OCI-LY1 (cell line): ENCODE data around the gene OBSL1.

Source experiments
- H2AFZ ChIP-seq: fragments of 200-600 bp; sonication (generic), shearing (Covaris generic); 2 replicates; pipeline ENCODE4 v1.6.0; 2014; ENCODE audit warnings: antibody characterized with exemption, mild to moderate bottlenecking, low read length
- H3F3A ChIP-seq: fragments of 200-600 bp; sonication (generic), shearing (Covaris generic); 2 replicates; pipeline ENCODE4 v1.6.0; 2014; ENCODE audit warnings: mild to moderate bottlenecking, antibody characterized with exemption, low read length, moderate library complexity; ENCODE audit not compliant: insufficient read depth
- H3K27ac ChIP-seq: fragments of 200-600 bp; sonication (generic); 2 replicates; pipeline ENCODE4 v1.5.1; 2014; ENCODE audit warnings: low read length, mixed run types, mild to moderate bottlenecking, low read depth; ENCODE audit not compliant: poor library complexity, severe bottlenecking
- H3K27me3 ChIP-seq: fragments of 200-600 bp; sonication (generic); 2 replicates; pipeline ENCODE4 v1.6.0; 2014; ENCODE audit warnings: antibody characterized with exemption, mild to moderate bottlenecking, low read length, moderate library complexity; ENCODE audit not compliant: insufficient read depth
- H3K36me3 ChIP-seq: fragments of 200-600 bp; sonication (generic); 2 replicates; pipeline ENCODE4 v1.6.1; 2014; ENCODE audit warnings: mild to moderate bottlenecking, antibody characterized with exemption, low read length, moderate library complexity, mixed read lengths; ENCODE audit not compliant: insufficient read depth
- H3K4me1 ChIP-seq: fragments of 200-600 bp; sonication (generic); 2 replicates; pipeline ENCODE4 v1.5.1; 2014; ENCODE audit warnings: mild to moderate bottlenecking, low read length, moderate library complexity; ENCODE audit not compliant: insufficient read depth, severe bottlenecking
- H3K4me2 ChIP-seq: fragments of 200-600 bp; sonication (generic), shearing (Covaris generic); 2 replicates; pipeline ENCODE4 v1.6.1; 2014; ENCODE audit warnings: low read length
- H3K4me3 ChIP-seq: fragments of 200-600 bp; sonication (generic); 2 replicates; pipeline ENCODE4 v1.5.1; 2014; ENCODE audit warnings: low read length, low read depth, mild to moderate bottlenecking, mixed read lengths; ENCODE audit not compliant: poor library complexity, severe bottlenecking
- H3K79me2 ChIP-seq: fragments of 200-600 bp; shearing (Covaris generic); 2 replicates; pipeline ENCODE4 v1.6.1; 2016; ENCODE audit warnings: mixed run types, low read length, mixed read lengths; ENCODE audit not compliant: insufficient read depth
- H3K9ac ChIP-seq: fragments of 200-600 bp; sonication (generic), shearing (Covaris generic); 2 replicates; pipeline ENCODE4 v1.6.1; 2014; ENCODE audit warnings: mild to moderate bottlenecking, low read length, mixed read lengths
- H3K9me2 ChIP-seq: fragments of 200-600 bp; sonication (generic), shearing (Covaris generic); 2 replicates; pipeline ENCODE4 v1.6.1; 2014; ENCODE audit warnings: low read depth, mild to moderate bottlenecking, low read length, mixed read lengths
- H3K9me3 ChIP-seq: fragments of 200-600 bp; shearing (Covaris generic); 2 replicates; pipeline ENCODE4 v1.6.1; 2014; ENCODE audit warnings: low read length, mixed read lengths
- H4K20me1 ChIP-seq: fragments of 200-600 bp; sonication (generic), shearing (Covaris generic); 2 replicates; pipeline ENCODE4 v1.6.0; 2016; ENCODE audit warnings: mild to moderate bottlenecking, low read length; ENCODE audit not compliant: insufficient read depth
- EZH2 ChIP-seq: fragments of 200-600 bp; sonication (generic), shearing (Covaris generic); IDR thresholded peaks from 2 replicates; pipeline ENCODE4 v1.8.0; 2017; ENCODE audit warnings: borderline replicate concordance, mixed run types, mild to moderate bottlenecking, antibody characterized with exemption, low read length, moderate library complexity, mixed read lengths
- TF ChIP-seq, protein P1 (sequence below): fragments of 200-600 bp; sonication (generic), shearing (Covaris generic); IDR thresholded peaks from 2 replicates; pipeline ENCODE4 v1.5.1; 2017; ENCODE audit warnings: mild to moderate bottlenecking, antibody characterized with exemption, low read length, moderate library complexity, mixed read lengths

The OBSL1 gene

DNA sequence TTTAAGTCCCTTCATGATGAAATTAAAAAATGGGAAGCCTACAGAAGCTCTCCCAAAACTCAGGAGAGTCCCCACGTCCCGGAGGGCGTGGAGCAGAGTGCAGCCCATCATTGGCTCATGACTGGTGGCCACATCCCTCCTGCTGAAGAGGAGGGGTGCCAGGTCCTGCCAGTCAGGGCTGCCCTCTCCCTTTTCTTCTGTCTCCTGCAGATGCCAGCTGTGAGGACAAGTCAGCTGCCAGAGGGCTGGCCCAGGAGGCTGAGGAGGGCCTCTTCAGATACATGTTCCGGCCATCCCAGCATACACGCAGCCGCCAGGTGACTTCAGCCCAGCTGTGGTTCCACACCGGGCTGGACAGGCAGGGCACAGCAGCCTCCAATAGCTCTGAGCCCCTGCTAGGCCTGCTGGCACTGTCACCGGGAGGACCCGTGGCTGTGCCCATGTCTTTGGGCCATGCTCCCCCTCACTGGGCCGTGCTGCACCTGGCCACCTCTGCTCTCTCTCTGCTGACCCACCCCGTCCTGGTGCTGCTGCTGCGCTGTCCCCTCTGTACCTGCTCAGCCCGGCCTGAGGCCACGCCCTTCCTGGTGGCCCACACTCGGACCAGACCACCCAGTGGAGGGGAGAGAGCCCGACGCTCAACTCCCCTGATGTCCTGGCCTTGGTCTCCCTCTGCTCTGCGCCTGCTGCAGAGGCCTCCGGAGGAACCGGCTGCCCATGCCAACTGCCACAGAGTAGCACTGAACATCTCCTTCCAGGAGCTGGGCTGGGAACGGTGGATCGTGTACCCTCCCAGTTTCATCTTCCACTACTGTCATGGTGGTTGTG is 3.4 kb upstream of the OBSL1 start:
- no peaks in the 10 kb centered on the region for H4K20me1 ChIP-seq
- no peak for TF ChIP-seq EZH2
- TF ChIP-seq, protein P1, sequence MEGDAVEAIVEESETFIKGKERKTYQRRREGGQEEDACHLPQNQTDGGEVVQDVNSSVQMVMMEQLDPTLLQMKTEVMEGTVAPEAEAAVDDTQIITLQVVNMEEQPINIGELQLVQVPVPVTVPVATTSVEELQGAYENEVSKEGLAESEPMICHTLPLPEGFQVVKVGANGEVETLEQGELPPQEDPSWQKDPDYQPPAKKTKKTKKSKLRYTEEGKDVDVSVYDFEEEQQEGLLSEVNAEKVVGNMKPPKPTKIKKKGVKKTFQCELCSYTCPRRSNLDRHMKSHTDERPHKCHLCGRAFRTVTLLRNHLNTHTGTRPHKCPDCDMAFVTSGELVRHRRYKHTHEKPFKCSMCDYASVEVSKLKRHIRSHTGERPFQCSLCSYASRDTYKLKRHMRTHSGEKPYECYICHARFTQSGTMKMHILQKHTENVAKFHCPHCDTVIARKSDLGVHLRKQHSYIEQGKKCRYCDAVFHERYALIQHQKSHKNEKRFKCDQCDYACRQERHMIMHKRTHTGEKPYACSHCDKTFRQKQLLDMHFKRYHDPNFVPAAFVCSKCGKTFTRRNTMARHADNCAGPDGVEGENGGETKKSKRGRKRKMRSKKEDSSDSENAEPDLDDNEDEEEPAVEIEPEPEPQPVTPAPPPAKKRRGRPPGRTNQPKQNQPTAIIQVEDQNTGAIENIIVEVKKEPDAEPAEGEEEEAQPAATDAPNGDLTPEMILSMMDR: no peak
- no peak overlapping the region for H3K9ac ChIP-seq
- no peak overlapping the region for H3K4me2 ChIP-seq
- no peaks in the 10 kb centered on the region for H3K79me2 ChIP-seq
- no peaks in the 10 kb centered on the region for H3F3A ChIP-seq
- no peaks in the 10 kb centered on the region for H3K27me3 ChIP-seq
- H3K4me3 ChIP-seq: no peak overlapping the region
- H2AFZ ChIP-seq: no peak overlapping the region
- H3K9me3 ChIP-seq: no peaks in the 10 kb centered on the region
- no peaks in the 10 kb centered on the region for H3K36me3 ChIP-seq
- no peaks in the 10 kb centered on the region for H3K9me2 ChIP-seq
- H3K27ac ChIP-seq: no peak overlapping the region
- H3K4me1 ChIP-seq: no peaks in the 10 kb centered on the region

DNA sequence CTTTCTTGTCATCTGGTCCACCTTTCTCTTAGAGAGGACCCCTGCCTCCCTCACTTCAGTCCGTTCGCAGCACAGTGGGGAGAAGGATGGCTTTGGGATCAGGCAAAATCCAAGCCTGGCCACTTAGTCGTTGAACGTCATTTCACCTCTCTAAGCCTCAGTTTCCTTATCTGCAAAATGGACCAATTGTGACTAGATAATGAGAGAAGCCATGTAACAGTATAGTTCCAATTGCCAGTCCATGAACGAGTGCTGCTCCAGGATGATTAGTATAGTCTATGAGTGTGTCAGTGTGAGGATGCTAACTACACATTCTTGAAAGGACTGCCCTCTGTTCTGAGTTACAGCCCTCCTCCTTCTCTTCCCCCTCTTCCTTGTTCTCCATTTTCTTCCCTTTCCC is 1.8 kb upstream of the OBSL1 start:
- TF ChIP-seq, protein P1: no peak
- TF ChIP-seq EZH2: no peak
- H3K4me1 ChIP-seq: no peaks in the 10 kb centered on the region
- H3K9me3 ChIP-seq: no peaks in the 10 kb centered on the region
- no peaks in the 10 kb centered on the region for H3F3A ChIP-seq
- H4K20me1 ChIP-seq: no peaks in the 10 kb centered on the region
- no peak overlapping the region for H3K4me2 ChIP-seq
- no peaks in the 10 kb centered on the region for H3K27me3 ChIP-seq
- no peak overlapping the region for H3K27ac ChIP-seq
- H3K36me3 ChIP-seq: no peaks in the 10 kb centered on the region
- no peak overlapping the region for H3K4me3 ChIP-seq
- H3K9me2 ChIP-seq: no peaks in the 10 kb centered on the region
- H2AFZ ChIP-seq: no peak overlapping the region
- no peaks in the 10 kb centered on the region for H3K79me2 ChIP-seq
- H3K9ac ChIP-seq: no peak overlapping the region

DNA sequence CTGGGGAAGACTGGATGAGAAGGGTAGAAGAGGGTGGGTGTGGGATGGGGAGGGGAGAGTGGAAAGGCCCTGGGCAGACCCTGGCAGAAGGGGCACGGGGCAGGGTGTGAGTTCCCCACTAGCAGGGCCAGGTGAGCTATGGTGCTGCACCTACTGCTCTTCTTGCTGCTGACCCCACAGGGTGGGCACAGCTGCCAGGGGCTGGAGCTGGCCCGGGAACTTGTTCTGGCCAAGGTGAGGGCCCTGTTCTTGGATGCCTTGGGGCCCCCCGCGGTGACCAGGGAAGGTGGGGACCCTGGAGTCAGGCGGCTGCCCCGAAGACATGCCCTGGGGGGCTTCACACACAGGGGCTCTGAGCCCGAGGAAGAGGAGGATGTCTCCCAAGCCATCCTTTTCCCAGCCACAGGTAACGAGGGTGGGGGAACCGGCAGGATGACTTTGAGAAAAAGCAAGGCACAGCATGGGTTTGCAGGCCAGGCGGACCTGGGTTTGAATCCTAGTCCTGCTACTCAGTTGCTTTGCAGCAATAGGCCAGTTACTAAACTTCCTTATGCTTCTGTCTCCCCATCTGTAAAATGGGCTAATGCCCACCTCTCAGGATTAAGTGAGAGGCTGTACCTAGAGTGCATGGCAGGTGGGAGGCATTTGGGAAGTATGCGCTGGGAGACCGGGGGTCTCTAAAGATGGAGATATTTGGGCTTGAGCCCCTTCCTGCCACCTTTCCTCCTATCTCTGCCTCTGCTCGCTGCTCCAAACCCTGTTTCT is 1.1 kb upstream of the OBSL1 start, which contains the start of gene INHA:
Gene INHA, plus strand, starts transcription at position 74 of the 765 bp plus-strand sequence. Its CDS starts 65 bp downstream, at position 139.
- Histone ChIP-seq H3K27me3 (no peaks in the 10 kb centered on the region), H3K9me3 (no peaks in the 10 kb centered on the region), H3K27ac (no peak within 1 kb of the TSS), H2AFZ (no peak within 1 kb of the TSS), H3K9ac (no peak within 1 kb of the TSS), H3K79me2 (no peaks in the 10 kb centered on the region), H3K4me3 (no peak within 1 kb of the TSS), H4K20me1 (no peaks in the 10 kb centered on the region), H3K4me1 (no peaks in the 10 kb centered on the region), H3F3A (no peaks in the 10 kb centered on the region), H3K4me2 (no peak within 1 kb of the TSS), H3K36me3 (no peaks in the 10 kb centered on the region), H3K9me2 (no peaks in the 10 kb centered on the region)
- TF ChIP-seq, protein P1: no peak
- TF ChIP-seq EZH2: no peak
